ENCODE data around the gene CACNG7.
"Not testable (repeated sequence)": the region's sequence is repeated elsewhere in the genome, so short reads cannot be mapped to it uniquely, and the experiment has no call there.

Gene CACNG7

GRCh38 chr19:53947624-53948023 is 38.5 kb downstream of the CACNG7 start:
- no peak for DNase-seq

DNA sequence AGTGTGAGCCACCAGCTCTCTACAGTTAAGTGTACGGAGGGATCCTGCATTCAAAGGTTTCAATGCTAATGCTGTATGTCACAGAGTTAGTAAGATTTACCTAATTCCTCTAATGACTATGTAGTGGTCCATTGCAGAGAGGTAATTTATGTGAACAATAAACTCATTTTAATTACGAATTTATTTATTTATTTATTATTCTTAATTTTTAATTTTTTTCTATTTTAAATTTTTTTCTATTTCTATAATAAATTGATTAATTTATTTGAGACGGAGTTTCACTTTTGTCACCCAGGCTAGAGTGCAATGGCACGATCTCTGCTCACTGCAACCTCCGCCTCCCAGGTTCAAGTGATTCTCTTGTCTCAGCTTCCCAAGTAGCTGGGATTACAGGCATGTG is 39.5 kb downstream of the CACNG7 start:
- DNase-seq = not testable (repeated sequence)

GRCh38 chr19:53951436-53951835 is 42.4 kb downstream of the CACNG7 start:
- DNase-seq = no peak

- no peak for DNase-seq
These were observed 42.9 kb downstream of the CACNG7 start for GRCh38 chr19:53951947-53952346.

GRCh38 chr19:53953383-53953782 is 44.3 kb downstream of the CACNG7 start:
- DNase-seq = no peak

DNA sequence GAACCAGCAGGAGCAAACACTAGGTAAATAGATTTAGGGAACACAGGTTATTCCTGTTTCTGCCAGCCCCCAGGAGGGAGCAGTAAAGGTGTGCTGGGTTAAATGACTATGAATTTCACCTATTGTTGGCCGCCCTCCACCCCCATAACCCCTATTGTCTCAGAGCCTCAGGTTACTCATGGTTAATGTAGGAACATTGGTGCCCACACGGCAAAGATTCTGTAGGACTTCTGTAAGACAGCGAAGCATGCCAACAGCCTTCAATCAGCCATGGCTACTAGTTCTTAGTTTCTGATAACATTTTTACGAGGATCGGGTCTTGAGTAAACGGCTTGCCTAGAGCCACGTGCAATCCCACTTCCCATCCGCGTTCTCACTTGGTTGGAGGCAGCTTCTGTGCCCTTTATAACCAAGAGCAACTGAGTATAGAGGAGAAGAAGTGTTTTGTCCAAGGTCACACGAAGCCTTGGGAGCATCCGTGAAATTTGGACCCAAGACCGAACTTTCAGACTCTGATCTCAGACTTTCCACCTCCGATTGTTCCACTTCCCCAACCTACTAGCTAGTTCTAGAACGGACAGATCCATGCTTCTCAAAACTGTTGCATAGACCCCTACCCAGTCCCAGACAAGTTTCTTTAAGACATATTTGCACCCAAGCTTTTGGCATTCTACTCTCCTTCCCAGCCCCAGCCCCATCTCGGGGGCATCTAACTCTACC is 48.5 kb downstream of the CACNG7 start:
- no peak for DNase-seq

DNA sequence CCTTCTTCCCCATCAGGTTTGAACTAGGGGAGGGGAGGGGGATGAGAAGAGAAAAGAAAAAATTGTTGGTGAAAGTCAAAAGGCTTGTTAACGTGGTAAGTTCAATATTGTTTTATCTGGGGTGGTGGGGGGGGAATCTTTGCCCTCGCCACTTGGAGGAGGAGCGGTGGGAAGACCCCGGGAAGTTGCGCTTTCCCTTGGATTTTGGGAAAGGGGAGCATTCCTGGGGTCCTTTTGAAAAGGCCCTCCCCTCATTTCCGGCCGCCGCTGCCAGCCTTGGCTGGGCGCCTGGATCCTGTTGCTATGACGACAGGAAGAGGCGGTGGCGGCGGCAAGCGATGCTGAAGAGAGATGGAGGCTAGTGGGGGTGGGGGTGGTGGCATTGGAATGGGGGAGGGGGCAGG is 49.1 kb downstream of the CACNG7 start:
- peak in 41 of 56 donors; percentile 2 to 80 (median 27) for DNase-seq

DNA sequence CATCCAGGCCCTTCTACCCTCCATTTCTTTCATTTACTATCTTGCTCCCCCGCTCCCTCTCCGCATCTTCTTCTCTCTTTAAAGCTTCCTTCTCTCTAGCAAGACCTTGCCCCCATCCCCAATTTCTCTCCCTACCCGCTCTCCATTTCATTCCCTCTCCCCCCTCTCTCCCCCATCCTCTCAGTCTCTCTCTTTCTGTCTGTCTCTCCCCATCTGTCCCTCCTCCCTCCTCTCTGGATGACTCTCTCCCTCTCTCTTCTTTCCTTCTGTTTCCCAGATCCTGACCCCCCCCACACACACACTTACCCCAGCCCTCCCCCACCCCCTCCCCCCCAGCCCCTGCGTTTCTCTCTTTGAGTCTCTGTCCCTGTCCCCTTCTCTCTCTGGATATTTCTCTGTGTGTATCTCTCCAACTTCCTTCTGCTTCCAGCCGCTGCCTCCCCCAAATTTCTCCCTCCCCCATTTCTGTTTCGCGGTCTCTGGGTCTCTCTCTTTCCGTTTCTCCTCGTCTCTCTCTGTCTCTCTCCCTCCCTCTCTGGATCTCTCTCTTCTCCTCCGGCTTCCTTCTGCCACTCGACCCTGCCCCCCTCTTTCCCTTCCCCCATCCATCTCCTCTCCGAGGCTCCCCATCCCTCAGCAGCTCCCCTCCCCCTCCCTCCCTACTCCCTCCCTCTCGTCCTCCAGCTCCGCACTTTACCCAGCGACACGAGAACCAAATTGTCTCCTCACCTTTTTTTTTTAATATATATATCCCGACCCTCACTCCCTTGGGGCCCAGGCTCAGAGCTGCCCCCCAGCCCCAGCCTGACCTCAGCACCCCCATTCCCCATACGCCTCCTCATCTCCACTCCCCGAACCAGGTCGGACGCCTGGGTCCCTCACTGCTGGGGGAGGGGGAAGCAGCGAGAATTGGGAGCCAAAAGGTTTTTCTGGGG is 50.0 kb downstream of the CACNG7 start:
- peak in 21 of 56 donors; percentile 3 to 52 (median 22) for DNase-seq

DNA sequence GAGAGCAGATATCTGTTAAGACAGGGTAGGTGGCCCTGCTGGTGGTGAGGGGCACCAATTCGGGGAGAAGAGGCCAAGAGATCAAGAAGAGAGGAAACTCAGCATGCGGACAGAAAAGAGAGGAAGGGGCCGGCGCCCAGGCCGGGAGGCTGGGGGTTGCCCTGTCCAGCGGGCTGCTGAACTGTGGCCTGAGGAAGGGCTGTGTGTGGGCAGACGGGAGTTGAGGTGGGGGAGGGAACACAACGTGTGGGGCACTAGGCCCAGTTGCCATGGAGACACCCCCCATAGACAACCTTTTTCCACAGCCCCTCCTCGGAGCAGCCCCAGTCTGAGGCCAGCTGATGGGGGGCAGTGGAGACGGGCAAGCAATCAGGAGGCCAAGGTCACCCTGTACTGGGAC is 51.1 kb downstream of the CACNG7 start:
- no peak for DNase-seq

GRCh38 chr19:53960886-53961285 is 51.8 kb downstream of the CACNG7 start:
- DNase-seq = no peak

DNA sequence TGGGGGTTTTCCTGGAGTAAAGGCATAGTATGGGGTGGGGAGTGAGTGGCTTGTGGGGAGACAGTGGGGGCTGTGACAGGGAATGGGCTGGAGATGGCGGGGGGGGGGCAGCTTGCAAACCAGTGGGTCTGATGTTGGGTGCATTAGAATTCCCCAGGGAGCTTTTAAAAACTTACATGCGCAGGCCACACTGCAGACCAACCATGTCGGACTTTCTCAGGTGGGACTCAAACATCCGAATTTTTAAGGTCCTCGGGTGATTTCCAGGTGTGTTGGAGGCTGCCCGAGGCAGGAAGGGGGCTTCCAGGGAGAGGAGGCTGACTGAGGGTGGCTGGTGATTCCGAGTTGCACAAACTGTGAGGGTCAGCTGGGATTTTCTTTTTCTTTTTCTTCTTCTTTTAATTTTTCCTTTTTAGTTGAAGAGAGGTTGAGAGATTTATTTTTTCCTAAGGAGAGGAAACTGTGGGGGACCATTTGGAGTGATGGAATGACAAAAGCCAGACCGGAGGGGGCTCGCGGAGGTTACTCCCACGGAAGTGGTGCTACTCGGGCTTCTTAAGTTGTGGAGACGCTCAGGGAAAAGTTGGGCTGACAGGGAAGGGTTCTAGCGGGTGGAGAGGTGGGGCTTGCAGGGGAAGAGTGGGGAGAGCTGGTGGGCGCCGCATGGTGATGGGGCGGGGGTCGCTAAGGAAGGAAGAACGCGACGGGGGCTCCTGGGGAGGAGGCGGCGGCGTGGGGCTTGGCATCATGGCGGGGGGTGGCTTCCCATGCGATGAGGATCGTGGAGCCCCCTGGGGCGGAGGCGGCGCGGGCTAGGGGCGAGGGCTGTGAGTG is 52.7 kb downstream of the CACNG7 start:
- no peak for DNase-seq

DNA sequence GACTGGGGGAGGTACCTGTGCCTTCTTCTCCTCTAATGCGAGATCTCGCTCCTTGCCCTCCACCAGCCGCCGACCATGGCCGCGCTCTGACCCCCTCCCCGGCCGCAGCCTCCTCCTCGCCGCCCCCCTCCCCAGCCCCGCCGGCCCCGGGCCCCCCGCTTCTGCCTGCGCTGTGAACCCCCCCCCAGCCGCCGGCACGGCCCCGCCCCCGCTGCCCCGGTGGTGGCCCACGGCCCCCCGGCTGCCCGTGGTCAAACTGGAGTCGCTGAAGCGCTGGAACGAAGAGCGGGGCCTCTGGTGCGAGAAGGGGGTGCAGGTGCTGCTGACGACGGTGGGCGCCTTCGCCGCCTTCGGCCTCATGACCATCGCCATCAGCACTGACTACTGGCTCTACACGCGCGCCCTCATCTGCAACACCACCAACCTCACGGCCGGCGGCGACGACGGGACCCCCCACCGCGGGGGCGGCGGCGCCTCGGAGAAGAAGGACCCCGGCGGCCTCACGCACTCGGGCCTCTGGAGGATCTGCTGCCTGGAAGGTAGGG is 53.9 kb downstream of the CACNG7 start, which contains the start of gene CACNG8:
Gene CACNG8, plus strand, starts transcription at position 51 of the 545 bp plus-strand sequence.
- DNase-seq = no peak

DNA sequence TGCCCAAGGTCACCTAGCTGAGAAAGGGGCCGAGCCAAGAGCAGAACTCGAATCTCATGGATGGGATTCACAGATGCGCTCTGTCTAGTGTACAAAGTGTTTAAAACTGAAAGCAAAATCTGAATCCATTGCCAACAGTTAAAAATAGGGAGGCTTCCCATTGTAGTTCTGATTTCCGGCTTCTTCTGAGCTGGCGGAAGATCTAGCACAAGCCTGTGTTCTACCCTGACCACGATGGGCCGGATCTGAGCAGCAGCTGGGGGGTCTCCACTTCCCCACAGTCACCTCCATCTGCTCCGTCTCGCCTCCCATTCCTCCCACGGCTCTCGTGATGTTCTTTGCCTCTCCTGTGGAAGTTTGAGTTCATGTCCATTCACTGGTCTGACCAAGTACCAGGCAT is 56.0 kb downstream of the CACNG7 start:
- no peak for DNase-seq

GRCh38 chr19:53966931-53967330 is 57.9 kb downstream of the CACNG7 start:
- DNase-seq = no peak

- DNase-seq = no peak
These were observed 60.3 kb downstream of the CACNG7 start for GRCh38 chr19:53969366-53969765.

- DNase-seq = no peak
These were observed 62.6 kb downstream of the CACNG7 start for GRCh38 chr19:53971673-53972072.

DNA sequence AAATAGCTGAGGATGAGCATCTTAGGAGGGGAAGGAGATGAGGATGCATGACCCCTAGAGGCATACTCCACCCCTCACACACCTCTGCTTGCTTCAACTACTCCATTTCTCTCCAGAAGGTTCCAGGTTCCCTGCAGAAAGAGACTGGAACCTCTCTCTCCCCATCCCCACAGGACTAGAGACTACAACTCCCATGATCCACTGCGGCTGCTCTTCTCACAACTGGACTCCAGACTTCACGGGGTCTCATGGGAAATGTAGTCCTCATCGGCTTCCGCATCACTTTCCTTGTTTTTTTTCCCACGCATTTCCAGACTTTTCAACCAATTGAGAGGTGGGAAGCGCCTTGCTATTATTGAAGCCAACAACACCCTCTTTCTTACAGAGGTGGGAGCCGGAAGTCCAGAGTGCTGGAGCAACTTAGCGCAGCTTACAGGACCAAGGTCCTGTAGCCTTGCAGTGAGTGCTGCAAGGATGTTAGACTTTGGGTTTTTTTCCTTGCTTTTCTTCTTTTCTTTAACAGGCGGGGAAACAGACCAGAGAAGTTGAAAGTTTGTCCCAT is 68.4 kb downstream of the CACNG7 start:
- peak in 55 of 56 donors; percentile 13 to 90 (median 61) for DNase-seq

GRCh38 chr19:53977991-53978731 is 69.1 kb downstream of the CACNG7 start:
- DNase-seq = peak in 53 of 56 donors; percentile 7 to 95 (median 79)

DNA sequence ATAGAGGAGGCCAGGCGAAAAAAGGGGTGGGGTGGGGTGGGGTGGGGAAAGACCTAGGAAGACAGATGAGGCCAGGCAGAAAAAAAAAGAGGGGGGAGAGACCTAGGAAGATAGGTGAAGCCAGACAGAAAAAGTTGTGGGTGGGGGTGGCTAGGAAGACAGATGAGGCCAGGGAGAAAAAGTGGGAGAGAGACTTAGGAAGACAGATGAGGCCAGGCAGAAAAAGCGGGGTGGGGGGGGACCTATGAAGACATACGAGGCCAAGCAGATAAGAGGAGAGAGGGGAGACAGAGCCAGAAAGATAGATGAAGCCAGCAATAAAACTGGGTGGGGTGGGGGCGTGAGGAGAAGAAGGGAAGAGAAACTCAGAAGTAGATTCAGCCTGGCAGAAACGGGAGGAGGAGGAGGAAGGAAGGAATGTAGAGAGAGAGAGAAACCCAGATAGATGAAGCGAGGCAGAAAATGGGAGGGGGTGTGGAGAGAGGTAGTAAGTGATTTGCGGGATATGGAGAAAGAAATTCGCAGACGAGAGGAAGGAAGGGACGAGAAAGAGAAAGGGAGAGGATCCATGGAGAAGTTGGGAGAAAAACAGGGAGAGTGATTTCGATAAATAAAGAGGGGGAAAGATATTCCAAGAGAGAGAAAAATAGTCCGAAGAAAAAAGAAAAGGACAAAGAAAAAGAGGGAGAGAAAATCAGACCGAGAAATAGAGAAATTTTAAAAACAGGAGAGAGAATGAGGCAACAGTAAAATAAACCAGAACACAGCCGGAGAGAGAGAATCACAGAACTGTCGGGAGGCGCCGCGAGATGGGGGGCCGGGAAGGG is 70.1 kb downstream of the CACNG7 start:
- no peak for DNase-seq
